Activated CD4-positive, alpha-beta T cell treated with anti-CD3 and anti-CD28 coated beads for 36 hours (primary cell): Measurements from ENCODE around the gene LRCH1. TPM values are rescaled to one million over a fixed set of nuclear protein-coding genes. Genes with fewer than 3 reads are reported as not detected.

Source experiments
- ATAC-seq: fragments of 200-7000 bp; cut with Tn5 transposase; one replicate; pipeline ENCODE4 v1.10.0; 2021; ENCODE audit warnings: mild to moderate bottlenecking, moderate library complexity
- CTCF ChIA-PET: fragments of 350-600 bp; sonication (Branson Sonifier 250); formaldehyde crosslinking; loops from one replicate; lab custom pipeline; 2021; ENCODE audit warnings: antibody characterized with exemption; lab: Charles Lee
- POLR2A ChIA-PET: fragments of 350-600 bp; sonication (Branson Sonifier 250); formaldehyde crosslinking; loops from one replicate; lab custom pipeline; 2021; ENCODE audit warnings: antibody characterized with exemption, inconsistent platforms; lab: Charles Lee
- DNase-seq: peaks from one replicate; pipeline ENCODE4 v3.0.0-alpha.2; 2020
- H3K27ac Mint-ChIP-seq: one replicate; pipeline ENCODE4 v1.8.0; 2021; ENCODE audit warnings: mixed read lengths
- H3K27me3 Mint-ChIP-seq: one replicate; pipeline ENCODE4 v1.8.0; 2021; ENCODE audit warnings: mixed read lengths
- H3K36me3 Mint-ChIP-seq: one replicate; pipeline ENCODE4 v1.8.0; 2021; ENCODE audit warnings: low read depth, mixed read lengths
- H3K4me1 Mint-ChIP-seq: one replicate; pipeline ENCODE4 v1.8.0; 2021; ENCODE audit warnings: mixed read lengths
- H3K4me3 Mint-ChIP-seq: one replicate; pipeline ENCODE4 v1.8.0; 2021; ENCODE audit warnings: mild to moderate bottlenecking, moderate library complexity, mixed read lengths
- H3K9me3 Mint-ChIP-seq: one replicate; pipeline ENCODE4 v1.8.0; 2021; ENCODE audit warnings: low read depth, mixed read lengths
- intact Hi-C, 2 experiments: fragments of 100-400 bp; cut with DNase I in 1 of 2; cut with micrococcal nuclease in 1 of 2; formaldehyde crosslinking; loops; one replicate each; pipeline versions ENCODE4 v1.14.2 to v1.15.1; 2022 to 2024; cut with DNase I, micrococcal nuclease
- total RNA-seq, 2 experiments: library from RNA; stranded (reverse); gene quantifications; one replicate each; pipeline ENCODE4 v1.2.3, GENCODE V29; 2021

LRCH1 gene
- total RNA-seq, 2 experiments from 2014 or later, result 14.8 to 16.4 TPM

- no peak overlapping the region for H3K27ac Mint-ChIP-seq
- no peaks in the 10 kb centered on the region for H3K36me3 Mint-ChIP-seq
- intact Hi-C loops, result no loop called here
- peaks cover 42% of the 10 kb centered on the region for H3K4me1 Mint-ChIP-seq
- H3K4me3 Mint-ChIP-seq, result no peak overlapping the region
- ChIA-PET POLR2A (no interaction called here), CTCF (no interaction called here)
- no peaks in the 10 kb centered on the region for H3K9me3 Mint-ChIP-seq
- DNase-seq, result no peak
- no peak for ATAC-seq
- no peaks in the 10 kb centered on the region for H3K27me3 Mint-ChIP-seq
Observed at GRCh38 chr13:46617229-46617721, 64.3 kb downstream of the LRCH1 start.

- Mint-ChIP-seq H3K4me1 (peaks cover 45% of the 10 kb centered on the region), H3K27ac (no peak overlapping the region), H3K36me3 (no peaks in the 10 kb centered on the region), H3K9me3 (no peaks in the 10 kb centered on the region), H3K27me3 (no peaks in the 10 kb centered on the region), H3K4me3 (no peak overlapping the region)
- POLR2A ChIA-PET, result no interaction called here
- intact Hi-C loops, result no loop called here
- DNase-seq, result no peak
- CTCF ChIA-PET, result interaction anchor here (0.6 kb wide), 1 partner anchor 985 kb away, joined by 3 read pairs; no protein-coding TSS in a partner anchor
- no peak for ATAC-seq
Observed at GRCh38 chr13:46617885-46618284, 64.9 kb downstream of the LRCH1 start.

GRCh38 chr13:46618694-46619254 lies 65.8 kb downstream of the LRCH1 start:
- intact Hi-C loops, result loop anchor here in 1 of 2 experiments (1.0 kb wide), 1 partner anchor 41 kb away; no protein-coding TSS in a partner anchor
- H3K36me3 Mint-ChIP-seq, result no peaks in the 10 kb centered on the region
- ChIA-PET CTCF (interaction anchor here (0.6 to 2.6 kb wide), 3 partner anchors 8 to 984 kb away, joined by 3 to 9 read pairs (median 4); no protein-coding TSS in a partner anchor), POLR2A (no interaction called here)
- H3K4me1 Mint-ChIP-seq, result peaks cover 45% of the 10 kb centered on the region
- no peaks in the 10 kb centered on the region for H3K27me3 Mint-ChIP-seq
- no peak for DNase-seq
- ATAC-seq, result no peak
- H3K27ac Mint-ChIP-seq, result no peak overlapping the region
- no peaks in the 10 kb centered on the region for H3K9me3 Mint-ChIP-seq
- H3K4me3 Mint-ChIP-seq, result no peak overlapping the region

GRCh38 chr13:46620029-46620428 lies 67.1 kb downstream of the LRCH1 start:
- intact Hi-C loops, result no loop called here
- peaks cover 52% of the 10 kb centered on the region for H3K4me1 Mint-ChIP-seq
- H3K9me3 Mint-ChIP-seq, result no peaks in the 10 kb centered on the region
- H3K4me3 Mint-ChIP-seq, result no peak overlapping the region
- no peaks in the 10 kb centered on the region for H3K27me3 Mint-ChIP-seq
- no peak for ATAC-seq
- ChIA-PET CTCF (interaction anchor here (2.6 kb wide), 1 partner anchor 9 kb away, joined by 9 read pairs; no protein-coding TSS in a partner anchor), POLR2A (interaction anchor here (0.6 kb wide), 2 partner anchors 10 to 37 kb away, joined by 3 to 4 read pairs; no protein-coding TSS in a partner anchor)
- H3K36me3 Mint-ChIP-seq, result no peaks in the 10 kb centered on the region
- no peak for DNase-seq
- no peak overlapping the region for H3K27ac Mint-ChIP-seq

- Mint-ChIP-seq H3K27ac (no peak overlapping the region), H3K4me1 (peaks cover 54% of the 10 kb centered on the region), H3K36me3 (no peaks in the 10 kb centered on the region), H3K4me3 (no peak overlapping the region), H3K27me3 (no peaks in the 10 kb centered on the region), H3K9me3 (no peaks in the 10 kb centered on the region)
- intact Hi-C loops, result no loop called here
- CTCF ChIA-PET, result interaction anchor here (2.6 kb wide), 1 partner anchor 10 kb away, joined by 9 read pairs; no protein-coding TSS in a partner anchor
- DNase-seq (no peak), ATAC-seq (no peak)
- POLR2A ChIA-PET, result interaction anchor here (0.6 to 0.7 kb wide), 2 partner anchors 9 to 17 kb away, joined by 3 to 4 read pairs; no protein-coding TSS in a partner anchor
Observed at GRCh38 chr13:46620471-46620870, 67.5 kb downstream of the LRCH1 start.

GRCh38 chr13:46621133-46621532 lies 68.2 kb downstream of the LRCH1 start:
- H3K4me1 Mint-ChIP-seq, result peaks cover 55% of the 10 kb centered on the region
- no peaks in the 10 kb centered on the region for H3K9me3 Mint-ChIP-seq
- DNase-seq (no peak), ATAC-seq (no peak)
- intact Hi-C loops, result no loop called here
- H3K4me3 Mint-ChIP-seq, result no peak overlapping the region
- CTCF ChIA-PET, result interaction anchor here (2.6 kb wide), 1 partner anchor 11 kb away, joined by 9 read pairs; no protein-coding TSS in a partner anchor
- H3K27me3 Mint-ChIP-seq, result no peaks in the 10 kb centered on the region
- H3K36me3 Mint-ChIP-seq, result no peaks in the 10 kb centered on the region
- no peak overlapping the region for H3K27ac Mint-ChIP-seq
- POLR2A ChIA-PET, result interaction anchor here (0.7 kb wide), 1 partner anchor 18 kb away, joined by 3 read pairs; no protein-coding TSS in a partner anchor

GRCh38 chr13:46621792-46622629 lies 69.0 kb downstream of the LRCH1 start:
- Mint-ChIP-seq H3K27ac (no peak overlapping the region), H3K4me1 (peaks cover 56% of the 10 kb centered on the region), H3K9me3 (no peaks in the 10 kb centered on the region), H3K36me3 (no peaks in the 10 kb centered on the region), H3K4me3 (no peak overlapping the region), H3K27me3 (no peaks in the 10 kb centered on the region)
- ChIA-PET POLR2A (no interaction called here), CTCF (interaction anchor here (0.6 to 1.0 kb wide), 2 partner anchors 11 to 17 kb away, joined by 3 read pairs; no protein-coding TSS in a partner anchor)
- intact Hi-C loops, result no loop called here
- ATAC-seq (no peak), DNase-seq (no peak)

GRCh38 chr13:46622630-46623256 lies 69.8 kb downstream of the LRCH1 start:
- Mint-ChIP-seq H3K27ac (no peak overlapping the region), H3K4me3 (no peak overlapping the region), H3K9me3 (no peaks in the 10 kb centered on the region), H3K27me3 (no peaks in the 10 kb centered on the region), H3K36me3 (no peaks in the 10 kb centered on the region), H3K4me1 (peaks cover 60% of the 10 kb centered on the region)
- no peak for DNase-seq
- ATAC-seq, result no peak
- ChIA-PET CTCF (interaction anchor here (0.6 to 1.0 kb wide), 3 partner anchors 11 to 134 kb away, joined by 3 read pairs; no protein-coding TSS in a partner anchor), POLR2A (no interaction called here)
- intact Hi-C loops, result no loop called here

GRCh38 chr13:46624353-46624752 lies 71.4 kb downstream of the LRCH1 start:
- H3K27ac Mint-ChIP-seq, result no peak overlapping the region
- H3K36me3 Mint-ChIP-seq, result no peaks in the 10 kb centered on the region
- DNase-seq (no peak), ATAC-seq (no peak)
- no peaks in the 10 kb centered on the region for H3K27me3 Mint-ChIP-seq
- peaks cover 57% of the 10 kb centered on the region for H3K4me1 Mint-ChIP-seq
- no peaks in the 10 kb centered on the region for H3K9me3 Mint-ChIP-seq
- no peak overlapping the region for H3K4me3 Mint-ChIP-seq
- ChIA-PET CTCF (interaction anchor here (0.6 to 1.0 kb wide), 4 partner anchors 14 to 1895 kb away, joined by 3 to 5 read pairs (median 3); no protein-coding TSS in a partner anchor), POLR2A (no interaction called here)
- intact Hi-C loops, result no loop called here

GRCh38 chr13:46624821-46625220 lies 71.9 kb downstream of the LRCH1 start:
- peaks cover 59% of the 10 kb centered on the region for H3K4me1 Mint-ChIP-seq
- intact Hi-C loops, result no loop called here
- H3K27me3 Mint-ChIP-seq, result no peaks in the 10 kb centered on the region
- no peak for DNase-seq
- ChIA-PET CTCF (interaction anchor here (0.6 to 1.0 kb wide), 4 partner anchors 14 to 1895 kb away, joined by 3 to 5 read pairs (median 3); no protein-coding TSS in a partner anchor), POLR2A (no interaction called here)
- no peak overlapping the region for H3K27ac Mint-ChIP-seq
- no peak for ATAC-seq
- H3K36me3 Mint-ChIP-seq, result no peaks in the 10 kb centered on the region
- H3K4me3 Mint-ChIP-seq, result no peak overlapping the region
- no peaks in the 10 kb centered on the region for H3K9me3 Mint-ChIP-seq

- Mint-ChIP-seq H3K27ac (no peak overlapping the region), H3K36me3 (no peaks in the 10 kb centered on the region), H3K4me3 (no peak overlapping the region), H3K9me3 (no peaks in the 10 kb centered on the region), H3K4me1 (peaks cover 59% of the 10 kb centered on the region), H3K27me3 (no peaks in the 10 kb centered on the region)
- POLR2A ChIA-PET, result no interaction called here
- DNase-seq, result no peak
- CTCF ChIA-PET, result interaction anchor here (0.7 kb wide), 1 partner anchor 10 kb away, joined by 4 read pairs; no protein-coding TSS in a partner anchor
- intact Hi-C loops, result no loop called here
- ATAC-seq, result no peak
Observed at GRCh38 chr13:46627462-46627861, 74.5 kb downstream of the LRCH1 start.
